K562 (cell line): ENCODE data around the gene PTCRA. TPM values are rescaled to one million over a fixed set of nuclear protein-coding genes. Genes with fewer than 3 reads are reported as not detected.
A peak's percentile ranks its signal among the peaks of the same experiment; 100 is the strongest.

Experiments
- BRCA1 ChIP-seq, 2 experiments: fragments of 450-650 bp in 1 of 2; sonication (generic) in 1 of 2; formaldehyde crosslinking in 1 of 2; IDR thresholded peaks; 2 replicates each; pipeline versions ENCODE4 v1.5.0 to v1.6.1; 2017 to 2020; ENCODE audit warnings: mild to moderate bottlenecking in 1 of 2, missing genetic modification reagents in 1 of 2
- C11orf30 ChIP-seq: fragments of 450-650 bp; IDR thresholded peaks from 2 replicates; pipeline ENCODE4 v1.6.1; 2016; ENCODE audit warnings: low read depth, mild to moderate bottlenecking
- CREB3 ChIP-seq: fragments of 450-650 bp; conservative IDR thresholded peaks from 2 replicates; pipeline ENCODE4 v1.6.1; 2016; ENCODE audit warnings: missing genetic modification characterization, low read depth, mild to moderate bottlenecking, missing compliant biosample characterization, moderate library complexity
- DNMT1 ChIP-seq: fragments of 450-650 bp; IDR thresholded peaks from 2 replicates; pipeline ENCODE4 v1.6.1; 2016; ENCODE audit warnings: antibody characterized with exemption, mild to moderate bottlenecking
- E2F6 ChIP-seq, 2 experiments: IDR thresholded peaks; 2 replicates each; pipeline ENCODE4 v1.6.1; 2011; ENCODE audit warnings: borderline replicate concordance in 1 of 2, control low read depth in 1 of 2, low read depth in 1 of 2, low read length in 1 of 2, mild to moderate bottlenecking in 1 of 2, mixed read lengths in 1 of 2, moderate library complexity in 1 of 2; ENCODE audit not compliant: insufficient read depth in 1 of 2, insufficient read length in 1 of 2, poor library complexity in 1 of 2, severe bottlenecking in 1 of 2; ENCODE audit errors: extremely low read depth in 1 of 2
- FOXA1 ChIP-seq: fragments of 450-650 bp; IDR thresholded peaks from 2 replicates; pipeline ENCODE4 v1.6.1; 2016; ENCODE audit warnings: mild to moderate bottlenecking, borderline replicate concordance
- GABPB1 ChIP-seq: sonication (generic); formaldehyde crosslinking; IDR thresholded peaks from 2 replicates; pipeline ENCODE4 v1.8.0; 2022; ENCODE audit warnings: mild to moderate bottlenecking, missing genetic modification reagents
- GATAD2B ChIP-seq: fragments of 450-650 bp; IDR thresholded peaks from 2 replicates; pipeline ENCODE4 v1.6.1; 2017; ENCODE audit warnings: mild to moderate bottlenecking, borderline replicate concordance
- HEY1 ChIP-seq: fragments of 250-450 bp; sonication (Bioruptor Pico); IDR thresholded peaks from 2 replicates; pipeline ENCODE4 v1.5.0; 2020; ENCODE audit warnings: mild to moderate bottlenecking, moderate library complexity, borderline replicate concordance
- HMGXB4 ChIP-seq: sonication (generic); formaldehyde crosslinking; IDR thresholded peaks from 2 replicates; pipeline ENCODE4 v1.8.1; 2023; ENCODE audit warnings: mild to moderate bottlenecking, missing genetic modification reagents
- ID3 ChIP-seq, 2 experiments: fragments of 250-450 bp in 1 of 2; fragments of 450-650 bp in 1 of 2; sonication (Bioruptor Pico) in 1 of 2; IDR thresholded peaks; 2 replicates each; pipeline versions ENCODE4 v1.6.1 to v1.8.0; 2016 to 2021; ENCODE audit warnings: mild to moderate bottlenecking in 2 of 2, moderate library complexity in 2 of 2, missing compliant biosample characterization in 1 of 2, missing genetic modification characterization in 1 of 2
- IFI16 ChIP-seq: fragments of 250-450 bp; sonication (Bioruptor Pico); IDR thresholded peaks from 2 replicates; pipeline ENCODE4 v2.1.2; 2022; ENCODE audit warnings: mild to moderate bottlenecking, inconsistent platforms
- MAFF ChIP-seq: IDR thresholded peaks from 2 replicates; pipeline ENCODE4 v1.6.1; 2012; ENCODE audit warnings: low read length, improper control_type of control experiment
- PTRF ChIP-seq: fragments of 450-650 bp; IDR thresholded peaks from 2 replicates; pipeline ENCODE4 v1.6.1; 2016; ENCODE audit warnings: mild to moderate bottlenecking, missing genetic modification characterization, missing compliant biosample characterization
- PTTG1 ChIP-seq: fragments of 450-650 bp; IDR thresholded peaks from 2 replicates; pipeline ENCODE4 v1.6.1; 2016; ENCODE audit warnings: low read depth, mild to moderate bottlenecking, missing genetic modification characterization, missing compliant biosample characterization
- SMARCE1 ChIP-seq: fragments of 450-650 bp; IDR thresholded peaks from 2 replicates; pipeline ENCODE4 v1.7.1; 2016; ENCODE audit warnings: mild to moderate bottlenecking
- THRA ChIP-seq: fragments of 450-650 bp; IDR thresholded peaks from 2 replicates; pipeline ENCODE4 v1.6.1; 2017; ENCODE audit warnings: mild to moderate bottlenecking, moderate library complexity
- ZFPM2 ChIP-seq: fragments of 250-450 bp; sonication (Bioruptor Pico); IDR thresholded peaks from 2 replicates; pipeline ENCODE4 v1.5.1; 2022; ENCODE audit warnings: mild to moderate bottlenecking
- ZNF57 ChIP-seq: fragments of 450-650 bp; formaldehyde crosslinking; IDR thresholded peaks from 2 replicates; pipeline ENCODE4 v1.4.0; 2020; ENCODE audit warnings: mild to moderate bottlenecking, moderate library complexity
- ZNF584 ChIP-seq: fragments of 200-800 bp; sonication (Bioruptor generic); IDR thresholded peaks from 2 replicates; pipeline ENCODE4 v1.6.1; 2016; ENCODE audit warnings: low read depth, mild to moderate bottlenecking, missing genetic modification characterization, missing compliant biosample characterization
- ZNF79 ChIP-seq: fragments of 250-450 bp; sonication (Bioruptor Pico); IDR thresholded peaks from 2 replicates; pipeline ENCODE4 v1.4.0; 2020; ENCODE audit warnings: low read depth, mild to moderate bottlenecking, moderate library complexity
- polyA plus RNA-seq, 8 experiments: library from polyadenylated mRNA; depleted of rRNA in 4 of 8; stranded (reverse) in 5 of 8; unstranded in 3 of 8; fragments of >200 nt; fragmentation: Nextera tagmentation in 2 of 8; fragmentation: Illumina TruSeq in 1 of 8; extraction: Ambion mirVana in 2 of 8; extraction: Trizol in 1 of 8; gene quantifications; 2 replicates each; pipeline versions ENCODE4 v1.2.1 to v1.2.3, GENCODE V29; 2011 to 2014; ENCODE audit warnings: inconsistent platforms in 1 of 8, missing spikeins in 1 of 8
- total RNA-seq, 7 experiments: library from RNA; depleted of rRNA in 6 of 7; stranded (reverse); fragments of >200 nt in 6 of 7; fragmentation: Illumina TruSeq in 2 of 7; extraction: Trizol in 2 of 7; gene quantifications; 2 replicates each; pipeline versions ENCODE4 v1.2.1 to v1.2.3, GENCODE V29; 2011 to 2021; ENCODE audit warnings: low replicate concordance in 1 of 7

PTCRA gene
- total and polyA plus RNA-seq, 9 of the 15 experiments (the other 6 are each of a cell fraction or from before 2014, with no cell fraction given): 0.21 TPM; not detected in 8

GRCh38 chr6:42879372-42880239 lies 36.2 kb upstream of the PTCRA start, which contains the start of gene RPL7L1 (continued):
- TF ChIP-seq PTRF: no peak
- TF ChIP-seq BRCA1 (IDR thresholded peaks at IDR 0.05): no peak
- TF ChIP-seq BRCA1 (CRISPR knock-in tag; IDR thresholded peaks at IDR 0.05): no peak
- TF ChIP-seq GABPB1 (CRISPR knock-in tag): peak; percentile 97
- peak; percentile 11; the same call in 1 of the 2 replicates for TF ChIP-seq SMARCE1
- 0 out of 2 replicates have a peak, but pooled peaks have one; percentile 55 for TF ChIP-seq IFI16 (CRISPR knock-in tag)
- no peak for TF ChIP-seq ZFPM2 (CRISPR knock-in tag)
- TF ChIP-seq MAFF: no peak
- 0 out of 2 replicates have a peak, but pooled peaks have one; percentile 35 for TF ChIP-seq ZNF79 (CRISPR knock-in tag)
- TF ChIP-seq GATAD2B: no peak
- TF ChIP-seq CREB3 (tag): peak; percentile 66
- TF ChIP-seq HMGXB4 (CRISPR knock-in tag): peak; percentile 68; the same call in 1 of the 2 replicates
- TF ChIP-seq C11orf30: peak; percentile 98
- TF ChIP-seq ZNF584: no peak
- TF ChIP-seq ID3 (CRISPR knock-in tag; IDR thresholded peaks at IDR 0.05): no peak
- TF ChIP-seq ID3 (tag; IDR thresholded peaks at IDR 0.05): peak; percentile 74
- TF ChIP-seq THRA: no peak
- no peak for TF ChIP-seq ZNF57 (CRISPR knock-in tag)
- no peak for TF ChIP-seq DNMT1
- no peak for TF ChIP-seq FOXA1
- TF ChIP-seq HEY1 (CRISPR knock-in tag): no peak
- peak; percentile 26 to 61 for TF ChIP-seq E2F6 (IDR thresholded peaks at IDR 0.05; ENCODE audit: borderline replicate concordance in 1 of 2, extremely low read depth in 1 of 2, insufficient read depth in 1 of 2, insufficient read length in 1 of 2, low read depth in 1 of 2, low read length in 1 of 2, poor library complexity in 1 of 2, severe bottlenecking in 1 of 2)
- TF ChIP-seq PTTG1 (tag): no peak
